GM12878 (cell line): ENCODE results near the gene RFC1.

Experiments used
- BCL11A ChIP-seq: IDR thresholded peaks from 2 replicates; pipeline ENCODE4 v1.6.1; 2011; ENCODE audit warnings: low read depth, low read length
- NR2F1 ChIP-seq: fragments of 450-650 bp; conservative IDR thresholded peaks from 2 replicates; pipeline ENCODE4 v1.6.1; 2017; ENCODE audit warnings: mild to moderate bottlenecking
- POLR2A ChIP-seq: IDR thresholded peaks from 2 replicates; pipeline ENCODE4 v1.6.1; 2011; ENCODE audit warnings: low read depth, mild to moderate bottlenecking, low read length
- POLR2AphosphoS2 ChIP-seq: IDR thresholded peaks from 2 replicates; pipeline ENCODE4 v1.6.1; 2011; ENCODE audit warnings: low read depth, mild to moderate bottlenecking, low read length, improper control_type of control experiment, moderate library complexity
- RFX5 ChIP-seq: IDR thresholded peaks from 2 replicates; pipeline ENCODE4 v1.6.1; 2011; ENCODE audit warnings: low read depth, low read length, improper control_type of control experiment
- SIX5 ChIP-seq: IDR thresholded peaks from 2 replicates; pipeline ENCODE4 v1.6.1; 2011; ENCODE audit warnings: mild to moderate bottlenecking, low read depth, low read length, moderate library complexity; ENCODE audit not compliant: severe bottlenecking
- SMARCA5 ChIP-seq: fragments of 450-650 bp; IDR thresholded peaks from 2 replicates; pipeline ENCODE4 v1.6.1; 2017; ENCODE audit warnings: mild to moderate bottlenecking
- SMC3 ChIP-seq: IDR thresholded peaks from 2 replicates; pipeline ENCODE4 v1.6.1; 2011; ENCODE audit warnings: low read length, improper control_type of control experiment, borderline replicate concordance
- TF ChIP-seq, protein P1 (sequence below): IDR thresholded peaks from 2 replicates; pipeline ENCODE4 v1.6.1; 2012; ENCODE audit warnings: mild to moderate bottlenecking, low read depth, low read length
- TF ChIP-seq, protein P2 (sequence below): fragments of 450-650 bp; IDR thresholded peaks from 2 replicates; pipeline ENCODE4 v1.6.1; 2017; ENCODE audit warnings: low read depth, mild to moderate bottlenecking, moderate library complexity
- TF ChIP-seq, protein P3 (sequence below), 3 experiments: IDR thresholded peaks in 2 of 3; conservative IDR thresholded peaks in 1 of 3; 2 replicates each; pipeline ENCODE4 v1.5.1; 2011; ENCODE audit warnings: low read depth in 3 of 3, low read length in 3 of 3, mild to moderate bottlenecking in 3 of 3, control low read depth in 2 of 3, moderate library complexity in 2 of 3, inconsistent platforms in 1 of 3, mixed read lengths in 1 of 3; ENCODE audit not compliant: control insufficient read depth in 2 of 3, insufficient read depth in 1 of 3; ENCODE audit errors: extremely low read depth in 1 of 3
- TF ChIP-seq, protein P4 (sequence below): fragments of 450-650 bp; IDR thresholded peaks from 2 replicates; pipeline ENCODE4 v1.6.1; 2017; ENCODE audit warnings: mild to moderate bottlenecking, moderate library complexity

DNA sequence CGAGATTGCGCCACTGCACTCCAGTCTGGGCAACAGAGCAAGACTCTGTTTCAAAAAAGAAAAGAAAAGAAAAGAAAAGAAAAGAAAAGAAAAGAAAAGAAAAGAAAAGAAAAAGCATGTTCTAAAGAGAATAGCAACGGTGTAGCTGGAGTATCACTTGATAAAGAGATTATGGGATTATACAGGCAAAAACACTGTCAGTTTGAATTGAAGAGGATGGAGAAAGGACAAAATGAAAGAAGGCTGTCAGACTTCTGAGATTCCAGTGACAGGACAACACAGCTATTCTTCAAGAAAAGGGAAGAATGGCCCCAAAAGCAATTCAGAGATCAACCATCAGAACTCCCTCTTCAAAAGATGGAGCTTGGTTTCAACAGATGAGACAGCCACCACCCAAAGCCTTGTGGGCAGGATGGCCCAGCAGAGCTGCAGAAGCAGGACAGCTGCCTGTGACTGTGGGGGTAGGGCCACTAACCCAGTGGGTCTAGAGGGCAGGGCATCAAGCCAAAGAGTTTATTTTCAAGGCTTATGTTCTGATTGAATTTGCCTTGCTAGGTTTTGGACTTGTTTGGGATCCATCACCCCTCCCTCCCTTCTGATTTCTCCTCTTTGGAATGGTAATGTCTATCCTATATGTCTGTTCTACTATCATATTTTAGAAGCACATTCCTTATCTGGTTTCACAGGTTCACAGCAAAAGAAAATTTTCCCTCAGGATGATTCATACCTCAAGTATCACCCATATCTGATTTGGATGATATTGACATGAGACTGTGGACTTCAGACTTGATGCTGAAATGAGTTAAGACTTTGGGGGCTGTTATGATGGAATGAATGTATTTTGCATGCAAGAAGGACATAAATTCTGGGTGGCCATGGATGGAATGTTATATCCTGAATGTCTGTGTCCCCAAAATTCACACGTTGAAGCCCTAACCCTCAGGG lies 17.5 kb downstream of the RFC1 start:
- no peak for TF ChIP-seq POLR2A
- no peak for TF ChIP-seq NR2F1
- TF ChIP-seq, protein P1, sequence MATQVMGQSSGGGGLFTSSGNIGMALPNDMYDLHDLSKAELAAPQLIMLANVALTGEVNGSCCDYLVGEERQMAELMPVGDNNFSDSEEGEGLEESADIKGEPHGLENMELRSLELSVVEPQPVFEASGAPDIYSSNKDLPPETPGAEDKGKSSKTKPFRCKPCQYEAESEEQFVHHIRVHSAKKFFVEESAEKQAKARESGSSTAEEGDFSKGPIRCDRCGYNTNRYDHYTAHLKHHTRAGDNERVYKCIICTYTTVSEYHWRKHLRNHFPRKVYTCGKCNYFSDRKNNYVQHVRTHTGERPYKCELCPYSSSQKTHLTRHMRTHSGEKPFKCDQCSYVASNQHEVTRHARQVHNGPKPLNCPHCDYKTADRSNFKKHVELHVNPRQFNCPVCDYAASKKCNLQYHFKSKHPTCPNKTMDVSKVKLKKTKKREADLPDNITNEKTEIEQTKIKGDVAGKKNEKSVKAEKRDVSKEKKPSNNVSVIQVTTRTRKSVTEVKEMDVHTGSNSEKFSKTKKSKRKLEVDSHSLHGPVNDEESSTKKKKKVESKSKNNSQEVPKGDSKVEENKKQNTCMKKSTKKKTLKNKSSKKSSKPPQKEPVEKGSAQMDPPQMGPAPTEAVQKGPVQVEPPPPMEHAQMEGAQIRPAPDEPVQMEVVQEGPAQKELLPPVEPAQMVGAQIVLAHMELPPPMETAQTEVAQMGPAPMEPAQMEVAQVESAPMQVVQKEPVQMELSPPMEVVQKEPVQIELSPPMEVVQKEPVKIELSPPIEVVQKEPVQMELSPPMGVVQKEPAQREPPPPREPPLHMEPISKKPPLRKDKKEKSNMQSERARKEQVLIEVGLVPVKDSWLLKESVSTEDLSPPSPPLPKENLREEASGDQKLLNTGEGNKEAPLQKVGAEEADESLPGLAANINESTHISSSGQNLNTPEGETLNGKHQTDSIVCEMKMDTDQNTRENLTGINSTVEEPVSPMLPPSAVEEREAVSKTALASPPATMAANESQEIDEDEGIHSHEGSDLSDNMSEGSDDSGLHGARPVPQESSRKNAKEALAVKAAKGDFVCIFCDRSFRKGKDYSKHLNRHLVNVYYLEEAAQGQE = no peak
- TF ChIP-seq SMC3 = no peak
- TF ChIP-seq BCL11A = no peak
- no peak for TF ChIP-seq POLR2AphosphoS2
- no peak for TF ChIP-seq SMARCA5
- no peak for TF ChIP-seq SIX5
- TF ChIP-seq RFX5 = no peak
- TF ChIP-seq, protein P2, sequence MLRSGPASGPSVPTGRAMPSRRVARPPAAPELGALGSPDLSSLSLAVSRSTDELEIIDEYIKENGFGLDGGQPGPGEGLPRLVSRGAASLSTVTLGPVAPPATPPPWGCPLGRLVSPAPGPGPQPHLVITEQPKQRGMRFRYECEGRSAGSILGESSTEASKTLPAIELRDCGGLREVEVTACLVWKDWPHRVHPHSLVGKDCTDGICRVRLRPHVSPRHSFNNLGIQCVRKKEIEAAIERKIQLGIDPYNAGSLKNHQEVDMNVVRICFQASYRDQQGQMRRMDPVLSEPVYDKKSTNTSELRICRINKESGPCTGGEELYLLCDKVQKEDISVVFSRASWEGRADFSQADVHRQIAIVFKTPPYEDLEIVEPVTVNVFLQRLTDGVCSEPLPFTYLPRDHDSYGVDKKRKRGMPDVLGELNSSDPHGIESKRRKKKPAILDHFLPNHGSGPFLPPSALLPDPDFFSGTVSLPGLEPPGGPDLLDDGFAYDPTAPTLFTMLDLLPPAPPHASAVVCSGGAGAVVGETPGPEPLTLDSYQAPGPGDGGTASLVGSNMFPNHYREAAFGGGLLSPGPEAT = no peak
- TF ChIP-seq, protein P3, sequence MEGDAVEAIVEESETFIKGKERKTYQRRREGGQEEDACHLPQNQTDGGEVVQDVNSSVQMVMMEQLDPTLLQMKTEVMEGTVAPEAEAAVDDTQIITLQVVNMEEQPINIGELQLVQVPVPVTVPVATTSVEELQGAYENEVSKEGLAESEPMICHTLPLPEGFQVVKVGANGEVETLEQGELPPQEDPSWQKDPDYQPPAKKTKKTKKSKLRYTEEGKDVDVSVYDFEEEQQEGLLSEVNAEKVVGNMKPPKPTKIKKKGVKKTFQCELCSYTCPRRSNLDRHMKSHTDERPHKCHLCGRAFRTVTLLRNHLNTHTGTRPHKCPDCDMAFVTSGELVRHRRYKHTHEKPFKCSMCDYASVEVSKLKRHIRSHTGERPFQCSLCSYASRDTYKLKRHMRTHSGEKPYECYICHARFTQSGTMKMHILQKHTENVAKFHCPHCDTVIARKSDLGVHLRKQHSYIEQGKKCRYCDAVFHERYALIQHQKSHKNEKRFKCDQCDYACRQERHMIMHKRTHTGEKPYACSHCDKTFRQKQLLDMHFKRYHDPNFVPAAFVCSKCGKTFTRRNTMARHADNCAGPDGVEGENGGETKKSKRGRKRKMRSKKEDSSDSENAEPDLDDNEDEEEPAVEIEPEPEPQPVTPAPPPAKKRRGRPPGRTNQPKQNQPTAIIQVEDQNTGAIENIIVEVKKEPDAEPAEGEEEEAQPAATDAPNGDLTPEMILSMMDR (IDR thresholded peaks at IDR 0.05 in 2 of 3, conservative IDR thresholded peaks at IDR 0.05 in 1 of 3; ENCODE audit: control insufficient read depth in 2 of 3, extremely low read depth in 1 of 3, insufficient read depth in 1 of 3, low read depth in 3 of 3, low read length in 3 of 3) = no peak
- TF ChIP-seq, protein P4, sequence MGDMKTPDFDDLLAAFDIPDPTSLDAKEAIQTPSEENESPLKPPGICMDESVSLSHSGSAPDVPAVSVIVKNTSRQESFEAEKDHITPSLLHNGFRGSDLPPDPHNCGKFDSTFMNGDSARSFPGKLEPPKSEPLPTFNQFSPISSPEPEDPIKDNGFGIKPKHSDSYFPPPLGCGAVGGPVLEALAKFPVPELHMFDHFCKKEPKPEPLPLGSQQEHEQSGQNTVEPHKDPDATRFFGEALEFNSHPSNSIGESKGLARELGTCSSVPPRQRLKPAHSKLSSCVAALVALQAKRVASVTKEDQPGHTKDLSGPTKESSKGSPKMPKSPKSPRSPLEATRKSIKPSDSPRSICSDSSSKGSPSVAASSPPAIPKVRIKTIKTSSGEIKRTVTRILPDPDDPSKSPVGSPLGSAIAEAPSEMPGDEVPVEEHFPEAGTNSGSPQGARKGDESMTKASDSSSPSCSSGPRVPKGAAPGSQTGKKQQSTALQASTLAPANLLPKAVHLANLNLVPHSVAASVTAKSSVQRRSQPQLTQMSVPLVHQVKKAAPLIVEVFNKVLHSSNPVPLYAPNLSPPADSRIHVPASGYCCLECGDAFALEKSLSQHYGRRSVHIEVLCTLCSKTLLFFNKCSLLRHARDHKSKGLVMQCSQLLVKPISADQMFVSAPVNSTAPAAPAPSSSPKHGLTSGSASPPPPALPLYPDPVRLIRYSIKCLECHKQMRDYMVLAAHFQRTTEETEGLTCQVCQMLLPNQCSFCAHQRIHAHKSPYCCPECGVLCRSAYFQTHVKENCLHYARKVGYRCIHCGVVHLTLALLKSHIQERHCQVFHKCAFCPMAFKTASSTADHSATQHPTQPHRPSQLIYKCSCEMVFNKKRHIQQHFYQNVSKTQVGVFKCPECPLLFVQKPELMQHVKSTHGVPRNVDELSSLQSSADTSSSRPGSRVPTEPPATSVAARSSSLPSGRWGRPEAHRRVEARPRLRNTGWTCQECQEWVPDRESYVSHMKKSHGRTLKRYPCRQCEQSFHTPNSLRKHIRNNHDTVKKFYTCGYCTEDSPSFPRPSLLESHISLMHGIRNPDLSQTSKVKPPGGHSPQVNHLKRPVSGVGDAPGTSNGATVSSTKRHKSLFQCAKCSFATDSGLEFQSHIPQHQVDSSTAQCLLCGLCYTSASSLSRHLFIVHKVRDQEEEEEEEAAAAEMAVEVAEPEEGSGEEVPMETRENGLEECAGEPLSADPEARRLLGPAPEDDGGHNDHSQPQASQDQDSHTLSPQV = no peak
